Neural crest cell (in vitro differentiated cells): ENCODE measurements around the gene WNK2. TPM values are rescaled to one million over a fixed set of nuclear protein-coding genes. Genes with fewer than 3 reads are reported as not detected.

Source experiments
- DNase-seq: peaks from one replicate; pipeline ENCODE4 v3.0.0; 2021; ENCODE audit warnings: low read depth, mixed read lengths, low spot score
- H3K27ac Mint-ChIP-seq: one replicate; pipeline ENCODE4 v1.8.0; 2021; ENCODE audit warnings: mild to moderate bottlenecking, mixed read lengths; ENCODE audit not compliant: unreplicated experiment
- H3K27me3 Mint-ChIP-seq: 2 replicates; pipeline ENCODE4 v1.8.0; 2021; ENCODE audit warnings: low read depth, mild to moderate bottlenecking, mixed read lengths
- H3K36me3 Mint-ChIP-seq: 2 replicates; pipeline ENCODE4 v1.8.0; 2021; ENCODE audit warnings: low read depth, mild to moderate bottlenecking, mixed read lengths
- H3K4me1 Mint-ChIP-seq: 2 replicates; pipeline ENCODE4 v1.8.0; 2021; ENCODE audit warnings: mixed read lengths
- H3K4me3 Mint-ChIP-seq: one replicate; pipeline ENCODE4 v1.8.0; 2021; ENCODE audit warnings: mild to moderate bottlenecking, mixed read lengths
- H3K9me3 Mint-ChIP-seq: 2 replicates; pipeline ENCODE4 v1.8.0; 2021; ENCODE audit warnings: mixed read lengths
- CTCF ChIP-seq: fragments of 200-600 bp; sonication (generic); conservative IDR thresholded peaks from 2 replicates; pipeline ENCODE4 v1.5.0; 2021; ENCODE audit warnings: antibody characterized with exemption, mild to moderate bottlenecking
- total RNA-seq: library from RNA; stranded (reverse); gene quantifications from 2 replicates; pipeline ENCODE4 v1.2.1, GENCODE V29; 2021

Gene WNK2
- total RNA-seq, 1 donor from 2014 or later: 27.8 TPM

GRCh38 chr9:93295031-93295430, 111.1 kb downstream of the WNK2 start:
- Mint-ChIP-seq H3K27ac (no peak overlapping the region), H3K36me3 (no peaks in the 10 kb centered on the region), H3K4me3 (no peak overlapping the region), H3K27me3 (peaks cover 3% of the 10 kb centered on the region), H3K9me3 (no peaks in the 10 kb centered on the region), H3K4me1 (peaks cover 3% of the 10 kb centered on the region)
- no peak for TF ChIP-seq CTCF
- no peak for DNase-seq

GRCh38 chr9:93295456-93296076, 111.6 kb downstream of the WNK2 start:
- Mint-ChIP-seq H3K4me1 (peaks cover 2% of the 10 kb centered on the region), H3K4me3 (no peak overlapping the region), H3K36me3 (no peaks in the 10 kb centered on the region), H3K27ac (no peak overlapping the region), H3K9me3 (no peaks in the 10 kb centered on the region), H3K27me3 (peaks cover 3% of the 10 kb centered on the region)
- no peak for DNase-seq
- no peak for TF ChIP-seq CTCF

- no peak overlapping the region for H3K27ac Mint-ChIP-seq
- H3K4me3 Mint-ChIP-seq: no peak overlapping the region
- H3K36me3 Mint-ChIP-seq: no peaks in the 10 kb centered on the region
- H3K4me1 Mint-ChIP-seq: peaks cover 6% of the 10 kb centered on the region
- TF ChIP-seq CTCF: no peak
- H3K27me3 Mint-ChIP-seq: peaks cover 3% of the 10 kb centered on the region
- no peaks in the 10 kb centered on the region for H3K9me3 Mint-ChIP-seq
- no peak for DNase-seq
These were observed 113.0 kb downstream of the WNK2 start for GRCh38 chr9:93296889-93297480.

GRCh38 chr9:93297659-93298497, 113.9 kb downstream of the WNK2 start:
- DNase-seq: no peak
- no peak for TF ChIP-seq CTCF
- Mint-ChIP-seq H3K27me3 (peaks cover 3% of the 10 kb centered on the region), H3K9me3 (no peaks in the 10 kb centered on the region), H3K4me3 (no peak overlapping the region), H3K4me1 (peaks cover 6% of the 10 kb centered on the region), H3K27ac (no peak overlapping the region), H3K36me3 (no peaks in the 10 kb centered on the region)

- Mint-ChIP-seq H3K4me1 (peaks cover 6% of the 10 kb centered on the region), H3K27me3 (peaks cover 3% of the 10 kb centered on the region), H3K27ac (no peak overlapping the region), H3K9me3 (no peaks in the 10 kb centered on the region), H3K4me3 (no peak overlapping the region), H3K36me3 (no peaks in the 10 kb centered on the region)
- DNase-seq: no peak
- TF ChIP-seq CTCF: no peak
These were observed 114.8 kb downstream of the WNK2 start for GRCh38 chr9:93298498-93299417.
